ENCODE measurements around the gene DSCAM.
"Not testable (repeated sequence)": the region's sequence is repeated elsewhere in the genome, so short reads cannot be mapped to it uniquely, and the experiment has no call there.

DSCAM gene

GRCh38 chr21:40445349-40445921, 401.5 kb downstream of the DSCAM start:
- Histone ChIP-seq H3K27me3 (no peaks in the 10 kb centered on the region), H3K9ac (no peak overlapping the region), H3K4me2 (no peak overlapping the region), H3K9me3 (replicated peaks in 1 of 11) (peaks cover 0 to 7% (median 0%) of the 10 kb centered on the region in 11 experiments; a peak in 2 of 22 replicates), H3K4me1 (no peaks in the 10 kb centered on the region), H3K27ac (no peak overlapping the region), H3K36me3 (no peaks in the 10 kb centered on the region), H4K20me1 (no peaks in the 10 kb centered on the region), H3K4me3 (no peak overlapping the region)
- no peak for TF ChIP-seq Cebpa-rat (IDR thresholded peaks at IDR 0.05)

DNA sequence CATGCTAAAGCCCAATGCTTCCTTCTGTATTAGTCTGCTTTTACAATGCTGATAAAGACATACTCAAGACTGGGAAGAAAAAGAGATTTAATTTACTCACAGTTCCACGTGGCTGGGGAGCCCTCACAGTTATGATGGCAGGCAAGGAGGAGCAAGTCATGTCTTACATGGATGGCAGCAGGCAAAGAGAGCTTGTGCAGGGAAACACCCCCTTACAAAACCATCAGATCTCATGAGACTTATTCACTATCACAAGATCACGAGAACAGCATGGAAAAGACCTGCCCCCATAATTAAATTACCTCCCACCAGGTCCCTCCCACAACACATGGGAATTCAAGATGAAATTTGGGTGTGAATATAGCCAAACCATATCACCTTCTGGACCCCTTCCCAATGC, 407.4 kb downstream of the DSCAM start:
- H3K4me3 ChIP-seq, H3K9ac ChIP-seq, H4K20me1 ChIP-seq, H3K4me2 ChIP-seq, H3K36me3 ChIP-seq, H3K27ac ChIP-seq, H3K27me3 ChIP-seq, H3K4me1 ChIP-seq: not testable (repeated sequence)
- H3K9me3 ChIP-seq (replicated peaks in 1 of 11) = peaks cover 9 to 18% (median 14%) of the 10 kb centered on the region in 11 experiments; a peak in 18 of 22 replicates

GRCh38 chr21:40438616-40439015, 408.3 kb downstream of the DSCAM start:
- H3K27me3 ChIP-seq = no peaks in the 10 kb centered on the region
- H3K27ac ChIP-seq = no peak overlapping the region
- H3K36me3 ChIP-seq = no peaks in the 10 kb centered on the region
- no peak for TF ChIP-seq Cebpa-rat (IDR thresholded peaks at IDR 0.05)
- H3K9me3 ChIP-seq (replicated peaks in 1 of 11) = peaks cover 9 to 18% (median 11%) of the 10 kb centered on the region in 11 experiments; a peak in 18 of 22 replicates
- no peak overlapping the region for H3K9ac ChIP-seq
- H3K4me1 ChIP-seq = no peaks in the 10 kb centered on the region
- H3K4me2 ChIP-seq = no peak overlapping the region
- H4K20me1 ChIP-seq = no peaks in the 10 kb centered on the region
- H3K4me3 ChIP-seq = no peak overlapping the region

DNA sequence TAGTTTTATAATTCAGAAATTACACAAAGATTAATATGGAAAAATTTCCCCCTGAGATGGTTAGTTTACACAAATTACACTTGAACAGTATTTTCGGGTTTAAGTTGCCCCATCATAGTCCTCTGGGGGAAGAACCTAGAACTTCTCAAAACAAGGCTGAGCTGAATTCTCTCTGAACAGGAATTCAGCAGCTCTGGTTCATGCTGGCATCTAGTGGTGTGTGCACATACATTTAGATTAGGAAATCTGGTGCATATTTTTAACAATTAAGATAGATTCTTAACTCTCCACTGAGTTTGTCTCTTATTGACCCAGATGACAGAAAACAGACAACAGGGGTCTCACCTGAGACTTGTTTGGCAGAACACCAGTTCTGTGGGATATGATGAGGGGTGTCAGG, 410.7 kb downstream of the DSCAM start:
- Histone ChIP-seq H3K4me2 (no peak overlapping the region), H3K9me3 (replicated peaks in 1 of 11) (peaks cover 9 to 18% (median 11%) of the 10 kb centered on the region in 11 experiments; a peak in 18 of 22 replicates), H3K9ac (no peak overlapping the region), H3K27ac (no peak overlapping the region), H3K4me1 (no peaks in the 10 kb centered on the region), H3K27me3 (no peaks in the 10 kb centered on the region), H4K20me1 (no peaks in the 10 kb centered on the region), H3K36me3 (no peaks in the 10 kb centered on the region), H3K4me3 (no peak overlapping the region)
- TF ChIP-seq Cebpa-rat (IDR thresholded peaks at IDR 0.05) = no peak

DNA sequence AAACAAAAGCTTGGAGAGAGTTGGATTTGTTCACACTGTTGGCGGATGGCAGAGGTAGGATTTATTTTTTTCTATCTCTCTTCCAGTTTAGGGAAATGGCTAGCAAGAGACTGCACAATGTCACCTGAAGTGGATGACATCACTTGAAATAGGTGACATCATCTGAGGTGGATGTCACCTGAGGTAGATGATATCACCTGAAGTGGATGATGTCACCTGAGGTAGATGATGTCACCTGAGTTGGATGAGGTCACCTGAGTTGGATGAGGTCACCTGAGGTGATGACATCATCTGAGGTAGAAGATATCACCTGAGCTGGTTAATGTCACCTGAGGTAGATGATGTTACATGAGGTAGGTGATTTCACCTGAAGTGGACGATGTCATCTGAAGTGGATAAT, 413.4 kb downstream of the DSCAM start:
- Histone ChIP-seq H3K36me3 (no peaks in the 10 kb centered on the region), H4K20me1 (no peaks in the 10 kb centered on the region), H3K4me1 (no peaks in the 10 kb centered on the region), H3K27ac (no peak overlapping the region), H3K4me2 (no peak overlapping the region), H3K9me3 (replicated peaks in 1 of 11) (peaks cover 0 to 2% (median 0%) of the 10 kb centered on the region in 11 experiments; a peak in 1 of 22 replicates), H3K27me3 (no peaks in the 10 kb centered on the region), H3K4me3 (no peak overlapping the region), H3K9ac (no peak overlapping the region)
- TF ChIP-seq Cebpa-rat (IDR thresholded peaks at IDR 0.05) = no peak

- Histone ChIP-seq H3K9ac (no peak overlapping the region), H3K4me2 (no peak overlapping the region), H3K27me3 (no peaks in the 10 kb centered on the region), H4K20me1 (no peaks in the 10 kb centered on the region), H3K36me3 (no peaks in the 10 kb centered on the region), H3K4me1 (no peaks in the 10 kb centered on the region), H3K27ac (no peak overlapping the region), H3K4me3 (no peak overlapping the region), H3K9me3 (replicated peaks in 1 of 11) (peaks cover 6 to 15% (median 12%) of the 10 kb centered on the region in 11 experiments; a peak in 18 of 22 replicates)
- no peak for TF ChIP-seq Cebpa-rat (IDR thresholded peaks at IDR 0.05)
Measured at GRCh38 chr21:40425981-40426380, 421.0 kb downstream of the DSCAM start.

DNA sequence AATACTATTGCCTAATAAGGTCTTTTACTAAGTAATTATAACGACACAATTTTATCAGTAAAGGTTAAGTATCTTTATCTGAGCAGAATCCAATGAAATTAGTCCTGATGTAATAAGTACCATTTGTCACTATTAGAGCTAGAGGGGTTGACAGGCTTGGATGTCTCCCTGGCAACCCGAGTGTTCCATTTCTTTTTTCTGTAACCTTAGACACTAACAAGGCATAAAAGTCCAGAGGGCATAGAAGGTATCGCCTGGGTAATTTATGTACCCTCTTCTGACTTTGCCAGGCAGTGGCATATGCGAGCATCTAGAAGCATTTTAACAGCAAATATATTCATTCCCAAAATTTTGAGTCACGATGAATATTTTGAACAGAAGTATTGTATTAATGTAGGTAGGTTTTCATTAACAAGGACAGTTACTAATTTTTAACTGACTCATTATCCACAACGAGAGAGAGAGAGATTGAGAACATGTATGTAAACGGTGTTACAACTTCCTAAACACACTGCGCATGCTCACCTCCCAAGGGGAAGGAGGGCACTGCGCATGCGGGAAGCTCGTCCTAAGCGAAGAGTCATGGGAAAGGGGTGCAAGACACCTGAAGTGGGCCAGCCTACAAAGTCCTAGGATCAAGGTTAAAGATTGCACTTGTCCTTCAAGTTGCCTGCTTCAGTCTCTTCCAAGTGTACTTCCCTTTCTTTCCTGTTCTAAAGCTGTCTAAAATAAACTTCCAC, 423.9 kb downstream of the DSCAM start:
- Histone ChIP-seq H3K9me3 (replicated peaks in 1 of 11) (peaks cover 29 to 44% (median 36%) of the 10 kb centered on the region in 11 experiments; a peak in 21 of 22 replicates), H3K4me3 (no peak overlapping the region), H3K27me3 (no peaks in the 10 kb centered on the region), H3K4me1 (no peaks in the 10 kb centered on the region), H3K27ac (no peak overlapping the region), H3K4me2 (no peak overlapping the region), H3K36me3 (no peaks in the 10 kb centered on the region), H4K20me1 (no peaks in the 10 kb centered on the region), H3K9ac (no peak overlapping the region)
- no peak for TF ChIP-seq Cebpa-rat (IDR thresholded peaks at IDR 0.05)

DNA sequence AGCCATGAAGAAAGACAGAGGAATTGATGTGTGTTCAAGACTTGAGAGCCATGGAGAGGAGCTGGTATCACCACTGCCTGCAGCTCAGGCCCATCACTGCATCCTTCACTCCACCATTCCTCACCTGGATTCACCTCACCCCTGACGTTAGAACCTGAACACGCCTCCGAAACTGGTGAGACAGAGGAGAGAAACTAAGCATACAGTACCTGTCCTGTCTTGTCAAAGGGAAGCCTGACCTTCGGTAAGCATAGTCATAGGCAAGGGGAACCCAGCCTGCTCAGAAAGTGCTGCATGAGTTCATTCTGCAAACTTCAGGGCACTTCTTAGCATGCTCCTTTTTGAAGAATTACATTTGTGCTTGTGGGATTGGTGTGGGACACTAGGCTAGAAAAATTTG, 425.8 kb downstream of the DSCAM start:
- no peaks in the 10 kb centered on the region for H4K20me1 ChIP-seq
- no peaks in the 10 kb centered on the region for H3K27me3 ChIP-seq
- H3K4me1 ChIP-seq = no peaks in the 10 kb centered on the region
- no peaks in the 10 kb centered on the region for H3K36me3 ChIP-seq
- H3K9me3 ChIP-seq (replicated peaks in 1 of 11) = peaks cover 32 to 45% (median 40%) of the 10 kb centered on the region in 11 experiments; a peak in 21 of 22 replicates
- H3K4me3 ChIP-seq = no peak overlapping the region
- no peak overlapping the region for H3K9ac ChIP-seq
- H3K27ac ChIP-seq = no peak overlapping the region
- TF ChIP-seq Cebpa-rat (IDR thresholded peaks at IDR 0.05) = no peak
- H3K4me2 ChIP-seq = no peak overlapping the region

DNA sequence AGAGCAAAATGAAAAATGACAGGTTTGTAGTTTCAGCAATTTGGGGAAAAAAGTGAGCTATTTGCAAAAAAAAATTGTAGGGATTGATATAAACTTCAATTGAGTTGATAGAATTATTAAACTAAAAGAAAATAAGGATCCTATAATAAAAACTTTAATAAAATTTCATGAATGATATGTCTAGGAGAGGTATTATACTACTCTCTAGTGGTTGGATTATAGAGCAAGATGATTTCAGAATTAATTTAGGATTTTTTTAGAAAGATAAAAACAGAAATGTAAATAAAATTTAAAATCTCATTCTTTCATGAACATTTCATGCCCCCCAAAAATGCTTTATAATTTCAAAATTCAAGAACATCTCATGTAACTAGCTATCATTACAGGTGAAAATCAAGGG, 430.4 kb downstream of the DSCAM start:
- no peak overlapping the region for H3K4me3 ChIP-seq
- no peak for TF ChIP-seq Cebpa-rat (IDR thresholded peaks at IDR 0.05)
- H3K9me3 ChIP-seq (replicated peaks in 1 of 11) = peaks cover 27 to 39% (median 34%) of the 10 kb centered on the region in 11 experiments; a peak in 21 of 22 replicates
- no peak overlapping the region for H3K4me2 ChIP-seq
- no peaks in the 10 kb centered on the region for H4K20me1 ChIP-seq
- H3K4me1 ChIP-seq = no peaks in the 10 kb centered on the region
- H3K27me3 ChIP-seq = no peaks in the 10 kb centered on the region
- no peaks in the 10 kb centered on the region for H3K36me3 ChIP-seq
- H3K27ac ChIP-seq = no peak overlapping the region
- H3K9ac ChIP-seq = no peak overlapping the region

GRCh38 chr21:40408561-40408960, 438.4 kb downstream of the DSCAM start:
- no peak for TF ChIP-seq Cebpa-rat (IDR thresholded peaks at IDR 0.05)
- no peak overlapping the region for H3K9ac ChIP-seq
- H3K27me3 ChIP-seq = no peaks in the 10 kb centered on the region
- no peak overlapping the region for H3K27ac ChIP-seq
- no peak overlapping the region for H3K4me3 ChIP-seq
- H3K4me1 ChIP-seq = no peaks in the 10 kb centered on the region
- no peak overlapping the region for H3K4me2 ChIP-seq
- no peaks in the 10 kb centered on the region for H3K36me3 ChIP-seq
- H4K20me1 ChIP-seq = no peaks in the 10 kb centered on the region
- H3K9me3 ChIP-seq (replicated peaks in 1 of 11) = no peaks in the 10 kb centered on the region

Measured in BLaER1 treated with 17β-estradiol and CSF1 and Interleukin-3, amounts not matched to agents 10 nM and 100 nM (cell line).